Thyroid gland (tissue), 4 donors: ENCODE measurements around the gene MAP3K7CL. TPM values are rescaled to one million over a fixed set of nuclear protein-coding genes. Genes with fewer than 3 reads are reported as not detected.
"Not testable (repeated sequence)": the region's sequence is repeated elsewhere in the genome, so short reads cannot be mapped to it uniquely, and the experiment has no call there.

Source experiments
- DNase-seq, 2 donors: peaks; one replicate each; pipeline ENCODE4 v3.0.0-alpha.2; 2019
- H3K27ac ChIP-seq, 3 donors: fragments of 200-600 bp; sonication (generic); 1 replicate in 2 of 3; 2 replicates in 1 of 3; pipeline ENCODE4 v1.5.1; 2016 to 2019; ENCODE audit warnings: mild to moderate bottlenecking in 1 of 3, moderate library complexity in 1 of 3
- H3K27me3 ChIP-seq: fragments of 200-600 bp; sonication (generic); one replicate; pipeline ENCODE4 v1.5.1; 2019
- H3K36me3 ChIP-seq, 2 donors: fragments of 200-600 bp; sonication (generic); one replicate each; pipeline ENCODE4 v1.5.1; 2016 to 2019
- H3K4me1 ChIP-seq, 2 donors: fragments of 200-600 bp; sonication (generic); one replicate each; pipeline ENCODE4 v1.5.1; 2017 to 2019
- H3K4me3 ChIP-seq, 3 donors: fragments of 200-600 bp; sonication (generic); replicated peaks in 1 of 3; 1 replicate in 2 of 3; 2 replicates in 1 of 3; pipeline ENCODE4 v1.5.1; 2016; ENCODE audit warnings: mild to moderate bottlenecking in 1 of 3
- H3K9me3 ChIP-seq: fragments of 200-600 bp; sonication (generic); one replicate; pipeline ENCODE4 v1.5.1; 2017
- CTCF ChIP-seq, 6 experiments: fragments of 200-600 bp in 3 of 6; fragments of 450-650 bp in 3 of 6; sonication (generic) in 3 of 6; IDR thresholded peaks; one replicate each; pipeline ENCODE4 v1.5.1; 2016 to 2019; ENCODE audit warnings: antibody characterized with exemption in 6 of 6, mild to moderate bottlenecking in 2 of 6, inconsistent platforms in 1 of 6, moderate library complexity in 1 of 6
- POLR2A ChIP-seq, 2 donors: fragments of 450-650 bp; IDR thresholded peaks; one replicate each; pipeline ENCODE4 v1.6.1; 2017; ENCODE audit warnings: antibody characterized with exemption in 2 of 2, mild to moderate bottlenecking in 2 of 2, moderate library complexity in 1 of 2
- WGBS, 2 donors: methylation state at CpG; one replicate each; pipeline ENCODE4 v1.1.5; 2017; 5-methylcytosine and 5-hydroxymethylcytosine counted together
- intact Hi-C: fragments of 100-400 bp; cut with DNase I; formaldehyde crosslinking; loops from one replicate; pipeline ENCODE4 v1.15.1; 2023
- total RNA-seq, 4 donors: library from RNA; depleted of rRNA; stranded (reverse); fragments of >200 nt; gene quantifications; one replicate each; pipeline ENCODE4 v1.2.3, GENCODE V29; 2016

MAP3K7CL gene
- total RNA-seq, 4 donors from 2014 or later = 4.1 to 8.0 (median 4.9) TPM

DNA sequence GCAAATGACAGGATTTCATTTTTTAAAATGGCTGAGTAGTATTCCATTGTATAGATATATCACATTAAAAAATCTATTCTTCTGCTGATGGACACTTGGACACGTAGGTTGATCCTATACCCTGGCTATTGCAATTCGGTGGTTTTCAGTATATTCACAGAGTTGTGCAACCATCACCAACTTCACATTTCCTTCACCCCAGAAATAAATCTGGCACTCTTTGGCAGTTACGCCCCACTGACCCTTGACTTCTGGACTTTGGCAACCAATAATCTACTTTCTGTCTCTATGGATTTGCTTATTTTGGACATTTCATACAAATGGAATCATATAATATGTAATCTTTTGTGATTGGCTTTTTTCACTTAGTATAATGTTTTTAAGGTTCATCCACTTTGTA lies 35.9 kb downstream of the MAP3K7CL start:
- 91 to 92% methylated on average over 3 of the region's 3 CpGs for WGBS, 2 donors
- H3K36me3 ChIP-seq = no peaks in the 10 kb centered on the region
- intact Hi-C loops = no loop called here
- H3K4me1 ChIP-seq = peaks cover 0 to 12% of the 10 kb centered on the region in 2 donors
- TF ChIP-seq POLR2A (IDR thresholded peaks at IDR 0.05) (no peak), CTCF (IDR thresholded peaks at IDR 0.05) (no peak)
- H3K4me3 ChIP-seq = no peak overlapping the region
- H3K27ac ChIP-seq = no peak overlapping the region
- DNase-seq = no peak
- H3K27me3 ChIP-seq = no peaks in the 10 kb centered on the region
- H3K9me3 ChIP-seq = no peaks in the 10 kb centered on the region

DNA sequence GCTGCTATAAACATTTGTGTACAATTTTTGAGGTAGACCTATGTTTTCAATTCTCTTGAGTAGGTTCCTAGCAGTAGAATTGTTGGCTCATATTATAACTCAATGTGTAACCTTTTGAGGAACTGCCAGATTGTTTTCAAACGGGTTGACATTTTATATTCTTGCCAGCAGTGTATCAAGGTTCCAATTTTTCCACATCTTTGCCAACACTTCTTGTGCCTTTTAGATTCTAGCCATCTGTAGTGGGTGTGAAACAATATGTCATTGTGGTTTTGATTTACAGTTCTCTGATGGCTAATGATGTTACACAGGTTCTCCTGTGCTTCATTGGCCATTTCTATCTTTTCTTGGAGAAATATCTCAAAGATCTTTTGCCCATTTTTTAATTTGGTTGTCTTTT lies 36.4 kb downstream of the MAP3K7CL start:
- H3K27me3 ChIP-seq = no peaks in the 10 kb centered on the region
- H3K4me3 ChIP-seq = no peak overlapping the region
- no peak overlapping the region for H3K27ac ChIP-seq
- TF ChIP-seq CTCF (IDR thresholded peaks at IDR 0.05) (no peak), POLR2A (IDR thresholded peaks at IDR 0.05) (no peak)
- no peaks in the 10 kb centered on the region for H3K36me3 ChIP-seq
- intact Hi-C loops = no loop called here
- no peak for DNase-seq
- peaks cover 0 to 12% of the 10 kb centered on the region in 2 donors for H3K4me1 ChIP-seq
- 37 to 67% methylated on average over 1 of the region's 1 CpG for WGBS, 2 donors
- no peaks in the 10 kb centered on the region for H3K9me3 ChIP-seq

- WGBS, 2 donors = 89 to 97% methylated on average over 8 of the region's 8 CpGs
- H3K4me1 ChIP-seq, H3K27me3 ChIP-seq, H3K27ac ChIP-seq, H3K36me3 ChIP-seq, H3K9me3 ChIP-seq, DNase-seq, intact Hi-C loops, H3K4me3 ChIP-seq: not testable (repeated sequence)
These were observed 37.0 kb downstream of the MAP3K7CL start for GRCh38 chr21:29167481-29167880.

- H3K4me3 ChIP-seq = no peak overlapping the region
- no peaks in the 10 kb centered on the region for H3K36me3 ChIP-seq
- intact Hi-C loops = no loop called here
- WGBS, 2 donors = 81 to 92% methylated on average over 3 of the region's 3 CpGs
- H3K9me3 ChIP-seq = no peaks in the 10 kb centered on the region
- H3K4me1 ChIP-seq = no peaks in the 10 kb centered on the region
- TF ChIP-seq POLR2A (IDR thresholded peaks at IDR 0.05) (no peak), CTCF (IDR thresholded peaks at IDR 0.05) (no peak)
- no peaks in the 10 kb centered on the region for H3K27me3 ChIP-seq
- no peak for DNase-seq
- no peak overlapping the region for H3K27ac ChIP-seq
These were observed 38.5 kb downstream of the MAP3K7CL start for GRCh38 chr21:29168891-29169315.

DNA sequence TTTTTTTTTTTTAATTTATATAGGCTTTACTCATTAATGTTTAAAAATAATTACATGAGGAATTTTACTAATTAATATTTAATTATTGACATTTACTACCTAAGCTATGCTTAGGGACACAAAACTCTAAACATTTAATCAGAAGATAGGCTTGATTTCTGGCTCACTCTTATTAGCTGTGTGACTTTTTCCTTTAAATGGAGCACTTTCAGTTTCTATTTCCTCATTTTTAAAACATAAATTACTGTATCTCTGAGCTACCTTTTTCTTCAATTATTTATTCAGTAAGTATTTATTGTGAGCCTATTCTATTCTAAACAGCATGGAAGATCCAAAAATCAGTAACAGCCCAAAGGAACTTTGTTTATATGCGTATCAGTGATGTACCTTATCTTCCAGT lies 40.5 kb downstream of the MAP3K7CL start:
- intact Hi-C loops = loop anchor here (10.0 kb wide), 1 partner anchor 204 kb away; no protein-coding TSS in a partner anchor

More for the DNA sequence above, 40.5 kb downstream of the MAP3K7CL start:
- peaks cover 0 to 9% of the 10 kb centered on the region in 2 donors for H3K4me1 ChIP-seq
- H3K9me3 ChIP-seq = no peaks in the 10 kb centered on the region
- no peak for TF ChIP-seq POLR2A (IDR thresholded peaks at IDR 0.05)
- TF ChIP-seq CTCF (IDR thresholded peaks at IDR 0.05) = no peak
- H3K27me3 ChIP-seq = no peaks in the 10 kb centered on the region
- no peak overlapping the region for H3K27ac ChIP-seq
- DNase-seq = no peak
- no peak overlapping the region for H3K4me3 ChIP-seq
- WGBS, 2 donors = 94 to 97% methylated on average over 1 of the region's 1 CpG
- H3K36me3 ChIP-seq = no peaks in the 10 kb centered on the region
